DMS114 treated with DMSO at 0.1 percent for 48 hours (cell line): Measurements from ENCODE around the gene ELOVL5.

Experiments
- DNase-seq: peaks from one replicate; lab custom pipeline; 2025; ENCODE audit not compliant: unreplicated experiment; lab: John Stamatoyannopoulos, UW

The ELOVL5 gene

GRCh38 chr6:53281518-53282215 is 67.1 kb downstream of the ELOVL5 start:
- no peak for DNase-seq

- DNase-seq, result no peak
Measured at GRCh38 chr6:53280207-53280606, 68.5 kb downstream of the ELOVL5 start.

DNA sequence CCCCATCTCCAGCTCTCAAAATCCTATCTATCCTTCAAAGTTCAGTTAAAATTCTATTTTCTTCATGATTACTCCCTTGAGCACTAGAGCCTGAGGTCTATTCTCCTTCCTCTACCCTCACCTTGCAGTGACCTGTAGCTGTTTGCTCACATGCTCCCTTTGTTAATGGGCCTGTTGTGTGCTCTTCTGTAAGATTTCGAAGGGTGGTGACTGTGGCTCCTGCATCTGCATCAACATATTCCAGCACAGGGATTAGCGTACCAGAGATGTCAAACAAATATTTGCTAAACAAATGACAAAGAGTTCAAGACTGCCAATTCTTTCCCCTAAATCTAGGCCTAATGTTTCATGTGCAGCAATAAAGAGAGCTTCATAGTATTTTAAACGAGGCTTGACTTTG is 69.5 kb downstream of the ELOVL5 start:
- DNase-seq, result no peak

- no peak for DNase-seq
Measured at GRCh38 chr6:53273370-53273769, 75.4 kb downstream of the ELOVL5 start.

DNA sequence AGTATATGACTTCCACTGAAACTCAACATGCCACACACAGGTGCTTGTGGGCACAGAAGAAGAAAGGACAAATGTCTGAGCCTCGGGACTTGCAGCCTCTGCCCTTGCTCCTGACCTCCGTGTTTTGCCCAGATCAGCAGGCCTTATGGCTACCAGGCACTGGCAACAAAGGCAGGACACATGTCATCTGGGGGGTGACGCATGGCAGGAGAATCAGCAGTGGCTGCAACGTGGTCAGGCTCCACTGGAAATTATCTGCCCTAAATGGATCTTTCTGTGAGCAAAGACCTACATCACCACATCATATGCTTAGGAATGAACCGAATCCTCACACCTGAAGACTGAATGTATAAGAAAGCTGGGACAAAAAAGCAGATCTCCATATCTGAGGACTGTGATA is 78.9 kb downstream of the ELOVL5 start:
- DNase-seq, result no peak

DNA sequence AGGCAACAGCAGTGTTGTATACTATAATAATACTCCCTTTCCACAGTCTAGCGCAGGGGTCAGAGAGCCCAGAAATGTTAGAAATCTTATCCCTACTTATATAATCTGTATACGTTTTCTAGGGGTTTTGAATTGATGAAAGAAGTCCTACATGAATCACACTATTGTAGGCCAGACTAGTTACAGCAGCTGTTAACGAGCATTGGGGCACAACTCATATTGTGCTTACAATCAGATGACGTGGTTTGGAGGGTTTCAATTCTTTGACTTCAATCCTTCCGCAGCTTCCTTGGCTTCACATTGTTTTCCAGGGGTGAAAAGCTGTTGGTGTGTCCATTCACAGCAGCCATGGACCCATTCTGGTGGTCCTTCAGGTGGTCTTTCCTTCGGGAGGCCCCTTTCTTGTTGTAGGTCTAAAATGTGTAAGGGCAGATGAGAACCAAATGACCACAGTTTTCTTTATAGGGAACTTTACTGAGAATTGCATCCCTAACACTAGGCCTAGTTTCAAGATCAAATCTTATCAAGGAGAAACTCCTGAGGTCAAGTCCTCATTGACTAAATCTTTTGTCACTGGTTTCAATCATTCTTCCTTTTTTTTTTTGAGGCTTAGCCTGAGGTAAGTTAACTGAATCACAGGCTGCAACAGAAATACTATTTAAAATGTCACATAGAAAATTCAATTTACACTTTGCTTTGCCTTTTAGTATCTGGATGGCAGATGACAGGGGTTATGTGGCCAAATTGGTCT is 79.7 kb downstream of the ELOVL5 start:
- DNase-seq, result no peak

- no peak for DNase-seq
Measured at GRCh38 chr6:53266553-53267090, 82.1 kb downstream of the ELOVL5 start.

DNA sequence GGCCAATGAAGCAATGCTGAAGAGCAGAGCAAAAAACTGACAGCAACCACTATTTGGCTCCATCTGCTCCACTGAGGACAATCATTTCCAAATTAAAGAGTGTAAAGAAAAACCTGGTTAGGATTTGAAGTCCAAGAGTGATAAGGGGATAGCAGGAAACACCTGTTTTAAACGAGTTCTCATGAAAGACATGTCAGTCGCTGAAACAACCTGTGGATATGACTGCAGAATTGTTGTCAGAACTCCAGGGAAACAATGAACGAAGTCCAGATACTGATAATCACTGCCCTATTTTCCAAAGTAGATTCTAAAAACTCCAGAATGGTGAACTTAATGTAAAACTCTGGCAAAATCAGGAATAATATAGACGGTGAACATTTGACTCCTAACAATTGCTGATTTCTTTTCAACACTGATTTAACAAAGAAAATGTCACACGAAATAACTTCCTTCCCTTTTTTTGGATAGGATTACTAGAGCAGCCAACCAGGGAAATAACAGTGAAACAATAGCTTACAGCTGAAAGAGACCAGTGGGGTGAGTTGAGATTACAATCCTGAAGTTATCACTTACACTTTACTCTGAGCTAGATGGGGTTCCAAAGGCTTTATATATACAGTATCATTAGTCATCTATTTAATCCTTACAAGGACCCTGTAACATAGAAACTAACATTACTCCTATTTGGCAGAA is 83.7 kb downstream of the ELOVL5 start:
- DNase-seq, result no peak

- no peak for DNase-seq
Measured at GRCh38 chr6:53264337-53264736, 84.4 kb downstream of the ELOVL5 start.

DNA sequence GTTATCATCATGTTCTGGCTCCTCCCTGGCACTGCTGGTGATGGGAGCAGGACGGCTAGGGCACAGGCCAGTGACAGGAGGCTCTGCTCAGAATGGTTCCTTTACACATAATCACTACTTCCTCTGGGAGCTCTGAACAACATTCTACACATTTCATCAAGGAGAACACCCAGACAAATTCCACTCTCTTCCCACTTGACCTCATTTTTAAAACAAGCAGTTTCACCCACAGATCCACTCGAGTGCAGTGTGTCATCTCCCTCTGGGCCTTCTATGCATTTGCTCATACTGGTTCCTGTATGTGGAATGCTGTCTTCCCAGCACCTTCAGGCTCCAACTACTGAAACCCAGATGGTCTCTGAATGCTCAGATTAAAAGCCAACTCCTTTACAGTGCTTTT is 84.8 kb downstream of the ELOVL5 start:
- no peak for DNase-seq

- no peak for DNase-seq
Measured at GRCh38 chr6:53259860-53260580, 88.7 kb downstream of the ELOVL5 start.

DNA sequence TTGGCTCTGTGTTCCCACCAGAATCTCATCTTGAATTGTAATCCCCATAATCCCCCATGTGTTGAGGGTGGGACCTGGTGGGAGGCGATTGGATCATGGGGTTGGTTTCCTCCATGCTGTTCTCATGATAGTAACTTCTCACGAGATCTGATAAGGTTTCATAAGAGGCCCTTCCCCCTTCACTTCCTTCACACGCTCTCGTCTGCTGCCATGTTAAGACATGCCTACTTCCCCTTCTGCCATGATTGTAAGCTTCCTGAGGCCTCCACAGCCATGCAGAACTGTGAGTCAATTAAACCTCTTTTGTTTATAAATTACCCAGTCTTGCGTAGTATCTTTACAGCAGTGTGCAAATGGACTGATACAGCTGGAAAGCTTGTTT is 90.0 kb downstream of the ELOVL5 start:
- no peak for DNase-seq

DNA sequence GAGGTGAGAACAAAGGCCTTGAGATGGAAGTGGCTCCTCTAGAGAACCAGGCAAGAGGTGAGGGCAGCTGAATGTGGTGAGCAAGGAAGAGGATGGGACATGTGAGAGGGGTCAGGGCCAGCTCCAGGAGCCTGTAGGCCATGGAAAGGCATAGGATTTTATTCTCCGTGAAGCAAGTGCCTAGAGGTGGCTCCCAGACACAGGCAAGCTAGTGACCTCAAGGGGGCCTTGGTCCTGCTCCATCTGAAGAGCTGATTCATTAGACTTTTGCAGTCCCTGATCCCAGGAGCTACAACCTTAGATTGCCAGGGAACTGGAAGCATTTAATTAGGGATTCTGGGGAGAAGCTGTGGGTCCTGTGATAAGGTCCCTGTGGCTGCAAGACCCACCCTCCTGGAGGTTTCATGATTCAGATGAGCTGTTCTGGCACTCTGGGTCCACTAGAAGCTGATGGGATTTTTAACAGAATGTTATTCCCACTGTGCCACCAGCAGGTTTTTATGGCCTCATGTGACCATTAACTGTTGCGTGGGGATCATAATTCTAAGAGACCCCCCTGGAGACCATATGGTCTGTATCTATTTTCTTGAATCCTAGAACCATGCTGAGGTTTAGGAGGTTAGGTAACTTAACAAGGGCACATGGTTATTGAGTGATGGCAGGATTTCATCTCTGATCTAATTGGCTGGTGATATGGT is 90.5 kb downstream of the ELOVL5 start:
- no peak for DNase-seq

DNA sequence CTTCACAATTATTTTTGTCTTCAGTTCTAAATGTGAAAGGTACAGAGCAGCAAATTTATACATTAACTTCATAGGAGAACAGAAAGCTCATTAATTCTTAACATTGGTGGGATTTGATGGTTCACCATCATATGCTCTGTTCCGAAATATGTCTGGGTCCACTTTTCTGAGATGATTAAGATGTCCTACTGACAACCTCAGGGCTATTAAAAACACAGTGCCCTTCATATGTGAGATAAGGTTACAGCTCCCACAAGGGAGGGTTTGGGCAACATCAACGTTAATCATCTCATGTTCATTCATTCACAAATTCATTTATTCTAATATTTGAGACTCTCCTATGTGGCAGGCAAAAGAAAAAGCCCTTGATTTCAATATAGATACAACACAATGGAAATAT is 91.2 kb downstream of the ELOVL5 start:
- DNase-seq, result no peak

- no peak for DNase-seq
Measured at GRCh38 chr6:53257001-53257400, 91.7 kb downstream of the ELOVL5 start.

GRCh38 chr6:53252177-53252692 is 96.5 kb downstream of the ELOVL5 start:
- DNase-seq, result no peak

DNA sequence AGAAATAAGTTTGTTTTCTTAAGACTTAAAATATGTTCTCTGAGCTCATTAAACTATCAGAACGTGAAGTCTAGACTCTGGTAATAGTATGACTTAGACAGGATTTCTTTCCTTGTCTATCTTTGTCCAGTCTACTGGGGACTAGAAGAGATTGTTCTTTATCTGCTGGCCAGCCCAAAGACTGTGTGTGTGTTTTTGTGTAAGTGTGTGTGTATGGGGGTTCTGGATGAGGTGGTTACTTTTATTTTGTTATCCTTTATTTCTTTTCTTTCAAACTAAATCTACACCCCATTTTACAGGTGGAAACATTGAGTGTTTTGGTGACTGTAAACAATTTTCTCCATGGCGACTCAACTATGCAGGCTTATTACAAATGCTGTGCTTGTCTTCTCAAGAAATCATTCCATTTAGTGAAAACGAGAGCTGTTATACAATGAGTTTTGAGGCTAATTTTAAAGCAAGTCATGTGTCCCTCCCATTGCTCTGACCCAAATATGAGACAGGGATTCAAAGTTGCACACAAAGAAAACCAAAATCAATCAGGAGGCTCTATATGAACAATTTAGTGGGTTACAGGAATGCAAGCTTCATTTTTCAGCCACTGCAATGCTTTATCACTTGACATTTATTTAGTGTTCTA is 97.6 kb downstream of the ELOVL5 start:
- no peak for DNase-seq

GRCh38 chr6:53250176-53251032 is 98.3 kb downstream of the ELOVL5 start:
- no peak for DNase-seq

DNA sequence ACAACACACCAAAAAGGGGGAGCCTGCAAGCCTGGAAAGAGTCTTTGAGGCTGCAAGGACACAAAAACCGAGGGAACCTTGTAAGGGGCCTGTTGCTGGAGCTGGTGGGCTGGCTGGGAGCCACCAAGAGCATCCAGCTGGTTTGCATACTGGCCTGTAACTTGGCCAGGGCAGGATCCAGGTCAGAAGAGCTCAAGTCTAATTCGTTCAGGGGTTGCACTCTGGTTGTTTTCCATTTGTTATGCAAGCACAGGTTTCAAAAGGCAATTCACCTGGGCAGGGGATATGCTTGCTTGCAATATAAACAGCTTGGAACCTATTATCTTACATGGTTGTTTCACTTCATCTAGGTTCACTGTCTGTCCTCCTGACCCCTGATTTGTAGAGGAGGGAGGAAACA is 101.8 kb downstream of the ELOVL5 start:
- DNase-seq, result no peak
